Activated gamma-delta T cell treated with Interleukin-2 at 50 U/mL for 16 hours (primary cell): ENCODE data around the gene EIF3D.
A peak's percentile ranks its signal among the peaks of the same experiment; 100 is the strongest.

Source experiments
- DNase-seq: peaks from one replicate; pipeline ENCODE4 v3.0.0-alpha.2; 2020

Gene EIF3D

DNA sequence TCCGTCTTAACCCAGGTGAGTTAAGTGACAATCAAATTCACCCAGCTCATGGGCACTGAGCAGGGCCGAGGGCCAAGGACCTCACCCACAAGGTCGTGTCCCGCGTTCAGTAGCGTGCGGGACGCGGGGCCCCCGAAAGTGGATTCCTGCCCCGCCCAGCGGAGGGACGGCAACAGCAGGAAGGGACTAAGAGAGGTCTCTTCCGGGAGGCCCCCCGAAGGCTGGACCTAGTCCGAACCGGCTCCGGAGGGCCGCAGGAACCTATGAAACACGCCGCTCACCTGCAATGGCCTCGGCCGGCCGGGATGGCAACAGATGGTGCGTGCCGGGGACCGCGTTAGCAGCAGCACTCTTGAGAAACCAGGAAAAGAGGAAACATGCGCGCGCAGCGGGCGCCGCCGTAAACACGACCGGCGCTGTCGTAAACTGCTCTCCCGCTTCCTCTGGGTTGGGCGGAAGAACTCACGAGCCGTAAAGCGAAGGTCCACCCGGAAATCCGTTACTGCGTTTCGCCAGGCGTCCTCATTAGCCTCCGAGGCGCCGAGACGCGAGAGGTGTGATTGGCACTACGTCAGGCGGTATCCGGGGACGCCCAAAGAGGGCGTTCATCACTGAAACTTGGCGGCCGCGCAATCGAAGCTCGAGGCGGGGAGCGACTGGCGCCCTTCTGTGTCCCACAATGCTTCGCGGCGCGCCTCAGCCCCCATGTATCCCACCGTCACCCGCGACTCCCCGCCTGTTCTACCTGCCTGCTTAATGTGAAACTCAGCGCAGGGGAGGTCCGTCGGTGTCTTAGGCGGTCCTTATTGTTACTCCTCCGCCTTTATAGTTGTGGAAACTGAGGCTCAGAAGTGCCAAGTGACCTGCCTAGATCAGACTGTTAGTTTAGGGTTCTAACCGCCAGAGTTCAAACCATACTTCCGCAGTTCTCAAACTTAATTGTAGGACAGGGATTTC, at the start of gene EIF3D:
EIF3D (minus strand) TSS at position 372 of the 957 bp plus-strand sequence. CDS start 3,045 bp downstream, outside the sequence.
- peak; percentile 97 for DNase-seq

DNA sequence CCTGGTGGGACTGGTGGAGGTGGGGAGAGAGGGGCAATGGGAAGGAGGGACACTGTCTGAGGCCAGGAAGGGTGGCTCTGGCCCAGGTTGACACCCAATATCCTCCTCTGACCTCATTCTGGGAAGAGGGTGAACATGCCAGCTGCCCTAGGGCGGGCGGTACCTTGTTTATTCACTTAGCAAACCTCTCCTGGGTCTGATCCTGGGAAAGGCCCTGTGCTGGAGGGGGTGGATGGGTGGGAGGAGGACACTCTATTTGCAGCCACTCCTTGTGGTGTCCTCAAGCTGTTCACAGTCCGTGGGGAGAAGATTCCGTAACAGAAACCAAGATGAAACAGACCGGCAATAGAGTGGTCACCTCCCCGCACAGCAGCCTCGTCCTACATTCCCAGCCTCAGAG, 49.7 kb upstream of the EIF3D start:
- DNase-seq = no peak

GRCh38 chr22:36577019-36577418, 48.1 kb upstream of the EIF3D start:
- DNase-seq = no peak

DNA sequence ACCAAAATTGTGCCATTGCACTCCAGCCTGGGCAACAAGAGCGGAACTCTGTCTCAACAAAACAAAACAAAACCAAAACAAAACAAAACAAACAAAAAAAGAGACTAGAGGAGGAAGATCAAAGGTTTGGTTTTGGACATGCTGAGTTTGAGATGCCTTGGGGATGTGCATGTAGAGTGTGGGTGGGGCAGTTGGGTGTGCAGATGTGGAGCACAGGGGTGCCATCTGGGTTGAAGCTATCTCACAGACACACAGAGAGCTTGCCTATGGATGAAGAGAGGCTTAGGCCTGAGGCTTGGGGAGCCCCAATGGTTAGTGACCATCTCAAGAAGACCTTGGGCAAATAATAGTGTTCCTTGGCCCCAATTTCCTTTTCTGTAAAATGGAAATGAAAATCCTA, 45.8 kb upstream of the EIF3D start:
- DNase-seq = no peak

GRCh38 chr22:36573815-36574363, 44.9 kb upstream of the EIF3D start:
- DNase-seq = no peak

DNA sequence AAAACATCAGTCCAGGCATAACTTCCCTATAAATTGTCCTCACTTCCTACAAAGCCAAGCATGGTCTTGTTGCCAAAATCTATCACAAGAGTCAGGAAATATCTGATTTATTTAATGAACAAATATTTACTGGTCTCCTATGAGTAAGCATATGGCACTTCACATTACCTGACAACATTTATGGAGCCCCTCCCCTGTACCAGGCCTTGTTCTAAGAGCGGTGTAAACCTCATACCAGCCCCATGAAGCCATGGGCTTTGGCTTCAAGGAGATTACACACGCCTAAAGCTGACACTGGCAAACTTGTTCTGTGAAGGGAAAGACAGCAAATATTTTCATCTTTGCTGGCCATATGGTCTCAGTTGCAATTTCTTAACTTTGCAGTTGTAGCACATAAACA, 43.0 kb upstream of the EIF3D start:
- no peak for DNase-seq

DNA sequence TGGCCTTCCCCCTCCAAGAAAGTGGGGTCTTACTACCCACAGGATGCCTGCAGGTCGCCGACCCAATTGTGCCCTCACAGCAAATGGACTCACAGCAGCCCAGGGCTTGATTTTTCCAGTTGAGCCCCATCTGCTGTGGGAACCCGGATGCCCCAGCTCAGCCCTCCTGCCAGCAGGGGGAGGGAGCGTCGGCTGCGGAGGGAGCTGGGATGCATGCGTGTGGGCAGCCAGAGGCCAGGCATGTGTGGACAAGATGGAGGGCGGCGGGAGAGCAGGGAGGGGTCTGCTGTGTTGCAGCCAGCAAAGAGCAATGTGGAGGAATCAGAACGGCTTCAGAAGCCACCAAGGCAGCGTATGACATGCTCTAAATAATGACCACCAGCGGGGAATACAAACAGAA, 41.0 kb upstream of the EIF3D start:
- no peak for DNase-seq

DNA sequence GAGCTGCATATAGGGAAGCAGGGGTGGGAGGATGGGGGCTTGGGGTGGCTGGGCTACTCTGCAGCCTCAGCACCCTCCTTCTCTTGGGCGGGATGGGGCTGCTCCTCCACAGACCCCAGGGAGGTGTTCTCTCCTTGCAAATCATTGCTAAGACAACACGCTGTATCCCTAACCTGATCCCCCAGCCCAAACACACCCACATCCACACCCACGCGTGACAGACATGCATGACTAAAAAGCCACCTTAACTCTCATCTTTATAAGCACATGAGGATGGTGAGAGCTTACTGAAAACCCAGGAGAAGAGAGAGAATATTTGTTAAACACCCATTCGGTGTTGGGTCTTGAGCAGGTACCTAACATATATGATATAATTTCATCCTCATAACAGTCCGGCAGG, 39.9 kb upstream of the EIF3D start:
- no peak for DNase-seq

- no peak for DNase-seq
These were observed 37.8 kb upstream of the EIF3D start for GRCh38 chr22:36566720-36567119.

DNA sequence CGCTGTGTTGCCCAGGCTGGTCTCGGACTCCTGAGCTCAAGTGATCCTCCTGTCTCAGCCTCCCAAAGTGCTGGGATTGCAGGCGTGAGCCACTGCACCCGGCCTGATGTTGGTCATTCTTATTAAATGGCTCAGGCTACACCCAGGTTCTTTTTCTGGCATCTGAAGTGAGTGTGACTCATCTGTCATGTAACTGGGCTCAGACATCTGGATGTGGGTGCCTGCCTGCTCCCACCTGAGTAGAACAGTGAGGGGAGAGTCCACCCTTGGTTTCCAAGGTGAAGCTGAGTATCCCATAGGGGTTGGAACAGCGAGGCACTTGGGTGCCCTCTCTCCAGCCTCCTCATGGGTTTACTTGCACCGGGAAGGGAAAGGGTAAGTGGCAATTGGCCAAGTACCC, 36.7 kb upstream of the EIF3D start:
- DNase-seq = no peak

- no peak for DNase-seq
These were observed 36.2 kb upstream of the EIF3D start for GRCh38 chr22:36565159-36565507.

DNA sequence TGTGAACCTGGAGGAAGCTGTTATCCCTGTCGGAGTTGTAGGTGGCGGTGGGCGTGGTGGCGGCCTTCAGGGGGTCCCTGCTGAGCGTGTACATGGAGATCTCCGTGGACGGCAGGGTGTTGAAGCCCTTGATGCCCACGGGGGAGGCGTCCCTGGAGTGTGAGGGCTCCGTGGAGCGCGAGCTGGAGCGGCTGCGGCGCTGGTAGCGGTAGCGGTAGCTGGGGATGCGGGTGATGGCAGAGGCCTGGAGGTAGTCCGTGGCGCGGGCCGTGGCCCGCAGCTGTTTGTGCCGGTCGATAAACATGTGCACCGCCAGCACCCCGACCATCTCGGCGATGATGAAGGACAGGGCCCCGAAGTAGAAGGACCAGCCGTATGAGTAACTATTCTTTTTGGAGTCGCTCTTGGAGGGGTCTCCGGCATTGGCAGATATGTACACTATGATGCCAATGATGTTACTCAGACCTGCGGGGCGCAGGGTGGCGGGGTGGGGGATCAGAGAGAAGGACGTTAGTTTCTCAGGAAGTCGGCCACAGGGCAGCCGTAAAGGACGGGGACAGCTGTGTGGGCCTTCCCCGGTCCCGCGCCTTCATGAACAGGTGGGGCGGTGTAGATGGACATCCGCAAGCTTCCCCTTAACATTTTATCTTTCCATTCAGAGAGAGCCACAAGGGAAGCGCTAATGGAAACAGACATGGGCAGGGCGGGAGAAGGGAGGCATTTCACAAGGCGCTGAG, 35.6 kb upstream of the EIF3D start:
- no peak for DNase-seq

DNA sequence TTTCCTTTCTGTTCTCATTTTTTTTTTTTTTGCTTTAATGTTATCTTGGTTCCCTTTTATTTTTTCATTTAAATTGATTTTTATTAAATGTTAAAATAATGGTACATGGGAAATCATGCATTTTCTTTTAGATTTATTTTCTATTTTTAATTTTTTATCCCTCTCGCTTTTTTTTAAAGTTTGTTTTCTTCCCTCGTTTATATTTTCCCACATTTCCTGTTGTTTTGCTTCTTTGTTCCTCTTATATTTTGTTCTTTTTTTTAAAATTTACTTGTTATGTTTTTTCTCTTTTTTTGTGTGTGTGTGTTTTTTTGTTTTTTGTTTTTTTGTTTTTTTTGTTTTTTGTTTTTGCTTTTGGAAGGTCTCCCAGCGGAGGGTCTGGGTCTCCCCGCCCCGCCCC, 34.9 kb upstream of the EIF3D start:
- DNase-seq = no peak

DNA sequence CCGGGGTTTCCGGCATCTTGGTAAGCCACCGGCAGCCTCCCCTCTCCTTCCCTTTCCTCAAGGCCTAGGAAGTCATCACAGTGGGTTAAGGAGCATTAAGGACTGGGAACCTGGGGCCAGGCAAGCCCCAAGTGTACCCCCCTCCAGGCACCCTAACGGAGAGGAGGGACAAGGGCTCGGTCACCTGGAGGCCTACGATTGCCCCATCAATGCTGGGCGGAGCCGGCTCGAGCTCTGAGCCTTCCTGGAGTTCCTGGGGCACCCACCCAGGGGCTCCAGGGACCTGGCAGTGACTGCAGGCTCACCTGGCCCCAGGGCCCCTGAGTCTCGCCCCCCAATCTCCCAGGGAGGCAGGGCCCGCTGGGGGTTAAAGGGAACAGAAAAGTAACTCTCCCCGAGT, 34.5 kb upstream of the EIF3D start:
- DNase-seq = no peak

DNA sequence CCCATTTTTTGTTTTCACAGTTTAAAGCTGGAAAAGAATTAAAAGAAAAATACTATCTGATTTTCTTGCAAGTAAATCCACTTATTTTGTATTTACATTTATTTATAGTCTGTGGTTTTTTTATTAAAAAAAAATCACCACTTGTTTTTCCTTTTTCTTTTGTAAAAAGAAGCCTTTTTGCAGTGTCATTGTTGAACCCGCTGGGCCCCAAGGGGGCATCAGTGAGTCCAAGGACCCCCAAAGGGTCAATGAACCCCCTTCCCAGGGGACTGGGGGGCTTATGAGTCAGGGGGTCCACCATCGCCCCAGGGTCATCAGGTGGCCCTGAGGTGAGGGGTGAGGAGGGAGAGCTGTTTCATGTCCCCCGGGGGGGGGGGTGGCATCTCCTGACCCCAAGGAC, 34.0 kb upstream of the EIF3D start:
- DNase-seq = no peak

GRCh38 chr22:36562261-36562835, 33.4 kb upstream of the EIF3D start:
- DNase-seq = no peak

- DNase-seq = no peak
These were observed 32.4 kb upstream of the EIF3D start for GRCh38 chr22:36561291-36561811.

- DNase-seq = no peak
These were observed 31.0 kb upstream of the EIF3D start for GRCh38 chr22:36560001-36560400.

DNA sequence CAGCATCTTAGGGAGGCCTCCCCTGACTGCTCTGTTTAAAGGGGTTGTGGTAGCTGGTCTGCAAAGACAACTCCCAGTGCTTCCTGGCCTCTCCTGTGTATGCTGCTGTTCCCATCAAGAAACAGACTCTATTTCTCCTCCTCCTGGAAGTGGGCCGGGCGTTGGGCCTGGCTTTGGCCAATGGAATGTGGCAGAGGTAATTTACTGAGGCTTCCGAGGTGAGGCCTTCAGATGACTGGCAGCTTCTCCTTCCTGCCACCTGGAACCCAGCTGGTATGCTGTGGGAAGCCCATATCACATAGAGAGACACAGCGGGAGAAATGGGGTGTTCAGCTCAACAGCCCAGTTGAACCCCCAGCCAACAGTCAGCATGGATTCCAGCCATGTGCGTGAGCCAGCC, 25.1 kb upstream of the EIF3D start:
- no peak for DNase-seq

DNA sequence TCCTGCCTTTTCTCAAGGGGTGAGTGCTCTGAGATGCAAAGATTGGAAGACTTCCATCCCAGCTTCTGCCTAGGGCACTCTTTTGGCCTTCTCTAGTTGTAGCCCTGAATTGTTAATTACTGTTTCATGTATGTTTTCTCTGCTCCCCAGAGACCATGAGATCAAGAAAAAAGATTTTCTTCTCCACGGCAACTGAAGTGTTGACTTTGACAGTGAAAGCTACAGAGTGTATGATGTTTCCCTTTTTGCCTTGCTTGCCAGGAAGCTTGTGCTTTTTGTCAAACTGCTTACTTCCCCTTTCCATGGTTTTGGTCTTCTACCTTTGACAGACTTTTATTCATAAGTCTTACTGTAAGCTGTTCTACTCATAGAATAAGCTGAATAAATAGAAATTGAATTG, 23.3 kb upstream of the EIF3D start:
- no peak for DNase-seq

- DNase-seq = no peak
These were observed 21.9 kb upstream of the EIF3D start for GRCh38 chr22:36550701-36551495.

DNA sequence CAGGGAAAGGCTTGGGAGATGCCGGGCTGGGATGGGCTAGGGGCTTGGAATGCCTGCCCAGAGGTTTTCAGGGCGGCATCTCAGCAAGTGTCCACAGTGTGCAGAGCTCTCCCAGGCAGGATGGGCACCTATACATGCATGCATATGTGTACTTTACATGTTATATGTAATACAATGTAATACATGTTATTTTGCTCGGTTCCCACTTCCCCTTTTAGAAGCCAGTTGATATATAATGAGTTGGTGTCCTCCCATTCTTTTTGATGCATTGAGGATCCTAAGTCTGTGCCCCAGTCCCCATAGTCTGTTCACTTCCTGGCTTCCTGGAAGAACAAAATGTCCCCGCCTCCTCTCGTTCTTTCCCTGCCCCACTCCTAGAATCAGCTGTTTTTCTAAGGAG, 20.1 kb upstream of the EIF3D start:
- no peak for DNase-seq

DNA sequence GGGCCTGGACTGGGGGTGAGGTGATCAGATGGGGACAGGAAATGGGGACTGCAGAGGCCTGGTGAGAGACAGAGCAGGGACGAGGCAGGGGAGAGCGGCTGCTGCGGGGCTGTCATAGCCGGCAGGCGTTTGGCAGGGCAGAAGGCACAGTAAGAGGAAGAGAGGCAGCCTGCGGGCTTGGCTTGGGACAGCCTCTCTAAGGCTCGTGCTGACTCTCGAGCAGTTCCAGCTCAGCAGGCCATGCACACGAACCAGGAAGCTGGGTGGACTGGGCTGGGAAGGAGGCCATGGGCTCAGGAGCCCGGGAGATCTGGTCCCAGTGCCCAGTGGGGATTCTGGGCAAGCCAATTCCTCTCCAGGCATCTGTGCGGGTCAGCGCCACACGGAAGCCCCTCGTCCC, 19.6 kb upstream of the EIF3D start:
- no peak for DNase-seq
